ENCODE data around the gene DSG3. TPM values are rescaled to one million over a fixed set of nuclear protein-coding genes. Genes with fewer than 3 reads are reported as not detected.
A peak's percentile ranks its signal among the peaks of the same experiment; 100 is the strongest.

Gene DSG3
- total and polyA plus RNA-seq, 2 of the 13 experiments (the other 11 are each of a cell fraction or from before 2014, with no cell fraction given): not detected

- TF ChIP-seq, protein P1, sequence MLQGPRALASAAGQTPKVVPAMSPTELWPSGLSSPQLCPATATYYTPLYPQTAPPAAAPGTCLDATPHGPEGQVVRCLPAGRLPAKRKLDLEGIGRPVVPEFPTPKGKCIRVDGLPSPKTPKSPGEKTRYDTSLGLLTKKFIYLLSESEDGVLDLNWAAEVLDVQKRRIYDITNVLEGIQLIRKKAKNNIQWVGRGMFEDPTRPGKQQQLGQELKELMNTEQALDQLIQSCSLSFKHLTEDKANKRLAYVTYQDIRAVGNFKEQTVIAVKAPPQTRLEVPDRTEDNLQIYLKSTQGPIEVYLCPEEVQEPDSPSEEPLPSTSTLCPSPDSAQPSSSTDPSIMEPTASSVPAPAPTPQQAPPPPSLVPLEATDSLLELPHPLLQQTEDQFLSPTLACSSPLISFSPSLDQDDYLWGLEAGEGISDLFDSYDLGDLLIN (CRISPR knock-in tag; IDR thresholded peaks at IDR 0.05; ENCODE audit: borderline replicate concordance): no peak
- TF ChIP-seq ZBTB2 (CRISPR knock-in tag; IDR thresholded peaks at IDR 0.05; ENCODE audit: low read depth): no peak
- no peak for TF ChIP-seq HNRNPL (IDR thresholded peaks at IDR 0.05; ENCODE audit: low read depth, low read length)
- TF ChIP-seq ZNF329 (CRISPR knock-in tag; IDR thresholded peaks at IDR 0.05; ENCODE audit: low read depth): no peak
- no peak for TF ChIP-seq PHF5A (CRISPR knock-in tag; IDR thresholded peaks at IDR 0.05; ENCODE audit: low read depth, unreplicated experiment)
- TF ChIP-seq ZNF362 (CRISPR knock-in tag; IDR thresholded peaks at IDR 0.05; ENCODE audit: borderline replicate concordance): peak; percentile 88
- no peak for TF ChIP-seq ATM (IDR thresholded peaks at IDR 0.05; ENCODE audit: borderline replicate concordance)
- TF ChIP-seq, protein P2, sequence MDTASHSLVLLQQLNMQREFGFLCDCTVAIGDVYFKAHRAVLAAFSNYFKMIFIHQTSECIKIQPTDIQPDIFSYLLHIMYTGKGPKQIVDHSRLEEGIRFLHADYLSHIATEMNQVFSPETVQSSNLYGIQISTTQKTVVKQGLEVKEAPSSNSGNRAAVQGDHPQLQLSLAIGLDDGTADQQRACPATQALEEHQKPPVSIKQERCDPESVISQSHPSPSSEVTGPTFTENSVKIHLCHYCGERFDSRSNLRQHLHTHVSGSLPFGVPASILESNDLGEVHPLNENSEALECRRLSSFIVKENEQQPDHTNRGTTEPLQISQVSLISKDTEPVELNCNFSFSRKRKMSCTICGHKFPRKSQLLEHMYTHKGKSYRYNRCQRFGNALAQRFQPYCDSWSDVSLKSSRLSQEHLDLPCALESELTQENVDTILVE (CRISPR knock-in tag; IDR thresholded peaks at IDR 0.05): no peak
- TF ChIP-seq MLX (CRISPR knock-in tag; IDR thresholded peaks at IDR 0.05): no peak
- no peak for TF ChIP-seq HIC2 (CRISPR knock-in tag; IDR thresholded peaks at IDR 0.05; ENCODE audit: low read depth)
- TF ChIP-seq JARID2 (CRISPR knock-in tag; IDR thresholded peaks at IDR 0.05; ENCODE audit: insufficient replicate concordance): no peak
- no peak for TF ChIP-seq BHLHE40 (IDR thresholded peaks at IDR 0.05; ENCODE audit: low read length)
- no peak for TF ChIP-seq NR2C2 (CRISPR knock-in tag; IDR thresholded peaks at IDR 0.05; ENCODE audit: borderline replicate concordance)
- no peak for TF ChIP-seq ZMAT5 (CRISPR knock-in tag; IDR thresholded peaks at IDR 0.05; ENCODE audit: borderline replicate concordance, low read depth)
- TF ChIP-seq MAFF (IDR thresholded peaks at IDR 0.05; ENCODE audit: low read depth, low read length): peak; percentile 65
- peak; percentile 21; the same call in 1 of the 2 replicates for TF ChIP-seq SAP130 (CRISPR knock-in tag; IDR thresholded peaks at IDR 0.05; ENCODE audit: low read depth)
- no peak for TF ChIP-seq ZNF496 (CRISPR knock-in tag; IDR thresholded peaks at IDR 0.05; ENCODE audit: insufficient replicate concordance)
- TF ChIP-seq KDM5A (IDR thresholded peaks at IDR 0.05; ENCODE audit: borderline replicate concordance, low read length): no peak
- 0 out of 2 replicates have a peak, but pooled peaks have one; percentile 23 for TF ChIP-seq ZGPAT (CRISPR knock-in tag; IDR thresholded peaks at IDR 0.05)
- TF ChIP-seq ZNF230 (CRISPR knock-in tag; IDR thresholded peaks at IDR 0.05): no peak
- TF ChIP-seq ZNF570 (CRISPR knock-in tag; IDR thresholded peaks at IDR 0.05; ENCODE audit: borderline replicate concordance): no peak
These were observed 62.8 kb downstream of the DSG3 start (continued) for GRCh38 chr18:31510319-31510718.
